Measurements from ENCODE around the gene FRG2B.
"Not testable (repeated sequence)": the region's sequence is repeated elsewhere in the genome, so short reads cannot be mapped to it uniquely, and the experiment has no call there.

The FRG2B gene

GRCh38 chr10:133592716-133593115 is 33.9 kb downstream of the FRG2B start:
- DNase-seq, result no peak

GRCh38 chr10:133590970-133591359 is 35.6 kb downstream of the FRG2B start:
- no peak for DNase-seq

GRCh38 chr10:133590226-133590969 is 36.2 kb downstream of the FRG2B start:
- no peak for DNase-seq

GRCh38 chr10:133577037-133577436 is 49.6 kb downstream of the FRG2B start:
- not testable (repeated sequence) for DNase-seq

Measured in bone marrow (tissue), 2 donors.